Uterus (tissue), 2 donors: ENCODE measurements around the gene ESPL1.

ENCODE experiments used
- POLR2A ChIP-seq, 2 donors: fragments of 450-650 bp; IDR thresholded peaks; one replicate each; pipeline ENCODE4 v1.6.1; 2016; ENCODE audit warnings: antibody characterized with exemption in 2 of 2, mild to moderate bottlenecking in 1 of 2, moderate library complexity in 1 of 2
- TF ChIP-seq, protein P1 (sequence below), 4 experiments: fragments of 200-600 bp in 2 of 4; fragments of 450-650 bp in 2 of 4; sonication (generic) in 2 of 4; IDR thresholded peaks; one replicate each; pipeline ENCODE4 v1.5.1; 2016 to 2019; ENCODE audit warnings: antibody characterized with exemption in 4 of 4, mild to moderate bottlenecking in 2 of 4, moderate library complexity in 1 of 4

- TF ChIP-seq, protein P1, sequence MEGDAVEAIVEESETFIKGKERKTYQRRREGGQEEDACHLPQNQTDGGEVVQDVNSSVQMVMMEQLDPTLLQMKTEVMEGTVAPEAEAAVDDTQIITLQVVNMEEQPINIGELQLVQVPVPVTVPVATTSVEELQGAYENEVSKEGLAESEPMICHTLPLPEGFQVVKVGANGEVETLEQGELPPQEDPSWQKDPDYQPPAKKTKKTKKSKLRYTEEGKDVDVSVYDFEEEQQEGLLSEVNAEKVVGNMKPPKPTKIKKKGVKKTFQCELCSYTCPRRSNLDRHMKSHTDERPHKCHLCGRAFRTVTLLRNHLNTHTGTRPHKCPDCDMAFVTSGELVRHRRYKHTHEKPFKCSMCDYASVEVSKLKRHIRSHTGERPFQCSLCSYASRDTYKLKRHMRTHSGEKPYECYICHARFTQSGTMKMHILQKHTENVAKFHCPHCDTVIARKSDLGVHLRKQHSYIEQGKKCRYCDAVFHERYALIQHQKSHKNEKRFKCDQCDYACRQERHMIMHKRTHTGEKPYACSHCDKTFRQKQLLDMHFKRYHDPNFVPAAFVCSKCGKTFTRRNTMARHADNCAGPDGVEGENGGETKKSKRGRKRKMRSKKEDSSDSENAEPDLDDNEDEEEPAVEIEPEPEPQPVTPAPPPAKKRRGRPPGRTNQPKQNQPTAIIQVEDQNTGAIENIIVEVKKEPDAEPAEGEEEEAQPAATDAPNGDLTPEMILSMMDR (IDR thresholded peaks at IDR 0.05) = peak; percentile 87 to 97 (median 92)
- peak; percentile 86 to 94 for TF ChIP-seq POLR2A (IDR thresholded peaks at IDR 0.05)
Observed at GRCh38 chr12:53324779-53325510, 56.8 kb downstream of the ESPL1 start.
